ENCODE measurements around the gene NR2E3.

The NR2E3 gene

DNA sequence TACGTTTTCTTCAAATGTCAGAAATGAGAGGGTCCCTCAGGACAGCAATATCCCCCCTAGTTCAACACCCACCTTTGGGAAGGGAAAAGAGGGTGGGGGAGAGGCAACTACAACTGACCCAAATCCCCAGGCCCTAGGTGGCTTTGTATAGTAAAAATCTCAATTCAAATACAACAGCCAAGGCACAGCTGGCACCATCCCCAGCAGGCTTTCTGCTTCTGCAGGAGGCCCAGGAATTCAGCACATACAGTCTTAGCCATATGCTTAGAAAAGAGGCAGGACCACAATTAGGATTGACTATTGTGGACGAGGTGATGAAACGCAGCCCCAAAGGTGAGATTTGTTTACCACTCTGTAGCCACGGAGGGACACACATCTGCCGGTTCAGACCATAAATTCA, 15.8 kb downstream of the NR2E3 start:
- TF ChIP-seq, protein P1, sequence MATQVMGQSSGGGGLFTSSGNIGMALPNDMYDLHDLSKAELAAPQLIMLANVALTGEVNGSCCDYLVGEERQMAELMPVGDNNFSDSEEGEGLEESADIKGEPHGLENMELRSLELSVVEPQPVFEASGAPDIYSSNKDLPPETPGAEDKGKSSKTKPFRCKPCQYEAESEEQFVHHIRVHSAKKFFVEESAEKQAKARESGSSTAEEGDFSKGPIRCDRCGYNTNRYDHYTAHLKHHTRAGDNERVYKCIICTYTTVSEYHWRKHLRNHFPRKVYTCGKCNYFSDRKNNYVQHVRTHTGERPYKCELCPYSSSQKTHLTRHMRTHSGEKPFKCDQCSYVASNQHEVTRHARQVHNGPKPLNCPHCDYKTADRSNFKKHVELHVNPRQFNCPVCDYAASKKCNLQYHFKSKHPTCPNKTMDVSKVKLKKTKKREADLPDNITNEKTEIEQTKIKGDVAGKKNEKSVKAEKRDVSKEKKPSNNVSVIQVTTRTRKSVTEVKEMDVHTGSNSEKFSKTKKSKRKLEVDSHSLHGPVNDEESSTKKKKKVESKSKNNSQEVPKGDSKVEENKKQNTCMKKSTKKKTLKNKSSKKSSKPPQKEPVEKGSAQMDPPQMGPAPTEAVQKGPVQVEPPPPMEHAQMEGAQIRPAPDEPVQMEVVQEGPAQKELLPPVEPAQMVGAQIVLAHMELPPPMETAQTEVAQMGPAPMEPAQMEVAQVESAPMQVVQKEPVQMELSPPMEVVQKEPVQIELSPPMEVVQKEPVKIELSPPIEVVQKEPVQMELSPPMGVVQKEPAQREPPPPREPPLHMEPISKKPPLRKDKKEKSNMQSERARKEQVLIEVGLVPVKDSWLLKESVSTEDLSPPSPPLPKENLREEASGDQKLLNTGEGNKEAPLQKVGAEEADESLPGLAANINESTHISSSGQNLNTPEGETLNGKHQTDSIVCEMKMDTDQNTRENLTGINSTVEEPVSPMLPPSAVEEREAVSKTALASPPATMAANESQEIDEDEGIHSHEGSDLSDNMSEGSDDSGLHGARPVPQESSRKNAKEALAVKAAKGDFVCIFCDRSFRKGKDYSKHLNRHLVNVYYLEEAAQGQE (IDR thresholded peaks at IDR 0.05; ENCODE audit: low read depth), result no peak
- TF ChIP-seq, protein P2, sequence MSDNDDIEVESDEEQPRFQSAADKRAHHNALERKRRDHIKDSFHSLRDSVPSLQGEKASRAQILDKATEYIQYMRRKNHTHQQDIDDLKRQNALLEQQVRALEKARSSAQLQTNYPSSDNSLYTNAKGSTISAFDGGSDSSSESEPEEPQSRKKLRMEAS (IDR thresholded peaks at IDR 0.05), result no peak
- TF ChIP-seq TEAD4 (IDR thresholded peaks at IDR 0.05) (no peak), CEBPB (IDR thresholded peaks at IDR 0.05) (no peak), YY1 (IDR thresholded peaks at IDR 0.05; ENCODE audit: low read depth) (no peak), EGR1 (IDR thresholded peaks at IDR 0.05) (no peak), CREB1 (IDR thresholded peaks at IDR 0.05; ENCODE audit: low read depth) (no peak), TAF1 (IDR thresholded peaks at IDR 0.05; ENCODE audit: low read depth) (no peak), NFIC (IDR thresholded peaks at IDR 0.05) (no peak), RAD21 (IDR thresholded peaks at IDR 0.05; ENCODE audit: low read depth) (no peak), EP300 (IDR thresholded peaks at IDR 0.05; ENCODE audit: borderline replicate concordance) (no peak), FOXM1 (IDR thresholded peaks at IDR 0.05; ENCODE audit: borderline replicate concordance, low read depth) (no peak), TCF12 (IDR thresholded peaks at IDR 0.05; ENCODE audit: low read depth) (no peak), ZBTB7A (IDR thresholded peaks at IDR 0.05; ENCODE audit: low read depth) (no peak)
- TF ChIP-seq, protein P3, sequence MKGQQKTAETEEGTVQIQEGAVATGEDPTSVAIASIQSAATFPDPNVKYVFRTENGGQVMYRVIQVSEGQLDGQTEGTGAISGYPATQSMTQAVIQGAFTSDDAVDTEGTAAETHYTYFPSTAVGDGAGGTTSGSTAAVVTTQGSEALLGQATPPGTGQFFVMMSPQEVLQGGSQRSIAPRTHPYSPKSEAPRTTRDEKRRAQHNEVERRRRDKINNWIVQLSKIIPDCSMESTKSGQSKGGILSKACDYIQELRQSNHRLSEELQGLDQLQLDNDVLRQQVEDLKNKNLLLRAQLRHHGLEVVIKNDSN (IDR thresholded peaks at IDR 0.05), result no peak

DNA sequence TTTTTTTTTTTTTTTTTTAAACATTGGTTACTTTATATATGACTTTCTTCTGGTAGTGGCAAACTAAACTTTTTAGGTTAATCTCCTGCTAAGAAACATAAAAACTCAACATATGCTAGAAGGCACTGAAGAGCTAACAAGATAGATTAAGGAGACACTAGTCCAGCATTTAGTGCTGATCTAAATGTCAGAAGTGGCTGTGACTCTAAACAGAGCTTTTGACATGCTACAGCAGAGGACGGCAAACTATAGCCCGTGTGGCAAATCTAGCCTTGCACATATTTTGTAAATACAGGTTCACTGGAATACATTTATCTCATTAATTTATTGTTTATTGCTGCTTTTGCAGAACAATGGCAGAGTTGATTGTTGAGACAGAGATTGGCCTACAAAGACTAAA, 20.6 kb downstream of the NR2E3 start:
- TF ChIP-seq CEBPB (IDR thresholded peaks at IDR 0.05) (no peak), FOXM1 (IDR thresholded peaks at IDR 0.05; ENCODE audit: borderline replicate concordance, low read depth) (no peak), TEAD4 (IDR thresholded peaks at IDR 0.05) (no peak), ZBTB7A (IDR thresholded peaks at IDR 0.05; ENCODE audit: low read depth) (no peak), EGR1 (IDR thresholded peaks at IDR 0.05) (no peak), NFIC (IDR thresholded peaks at IDR 0.05) (no peak)
- TF ChIP-seq, protein P1 (IDR thresholded peaks at IDR 0.05; ENCODE audit: low read depth), result no peak
- TF ChIP-seq, protein P2 (IDR thresholded peaks at IDR 0.05), result no peak

DNA sequence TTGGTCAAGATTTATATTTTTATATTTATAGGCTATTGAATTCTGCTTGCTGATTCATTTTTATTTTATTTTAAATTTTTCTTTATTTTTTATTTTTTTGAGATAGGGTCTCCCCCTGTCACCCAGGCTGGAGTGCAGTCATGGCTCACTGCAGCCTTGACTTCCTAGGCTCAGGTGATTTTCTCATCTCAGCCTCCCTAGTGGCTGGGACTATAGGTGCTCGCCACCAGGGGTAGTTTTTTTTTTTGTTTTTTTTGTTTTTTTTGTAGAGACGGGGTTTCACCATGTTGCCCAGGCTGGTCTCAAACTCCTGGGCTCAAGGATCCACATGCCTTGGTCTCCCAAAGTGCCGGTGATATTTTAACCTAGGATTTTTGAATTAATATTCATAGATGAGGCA, 31.2 kb downstream of the NR2E3 start:
- TF ChIP-seq TAF1 (IDR thresholded peaks at IDR 0.05; ENCODE audit: low read depth), result no peak
- TF ChIP-seq YY1 (IDR thresholded peaks at IDR 0.05; ENCODE audit: low read depth), result no peak
- TF ChIP-seq, protein P2 (IDR thresholded peaks at IDR 0.05), result no peak
- TF ChIP-seq CREB1 (IDR thresholded peaks at IDR 0.05; ENCODE audit: low read depth), result no peak
- TF ChIP-seq, protein P3 (IDR thresholded peaks at IDR 0.05), result no peak
- no peak for TF ChIP-seq NFIC (IDR thresholded peaks at IDR 0.05)
- TF ChIP-seq EP300 (IDR thresholded peaks at IDR 0.05; ENCODE audit: borderline replicate concordance), result no peak
- no peak for TF ChIP-seq TEAD4 (IDR thresholded peaks at IDR 0.05)
- TF ChIP-seq, protein P1 (IDR thresholded peaks at IDR 0.05; ENCODE audit: low read depth), result no peak
- TF ChIP-seq TCF12 (IDR thresholded peaks at IDR 0.05; ENCODE audit: low read depth), result no peak

DNA sequence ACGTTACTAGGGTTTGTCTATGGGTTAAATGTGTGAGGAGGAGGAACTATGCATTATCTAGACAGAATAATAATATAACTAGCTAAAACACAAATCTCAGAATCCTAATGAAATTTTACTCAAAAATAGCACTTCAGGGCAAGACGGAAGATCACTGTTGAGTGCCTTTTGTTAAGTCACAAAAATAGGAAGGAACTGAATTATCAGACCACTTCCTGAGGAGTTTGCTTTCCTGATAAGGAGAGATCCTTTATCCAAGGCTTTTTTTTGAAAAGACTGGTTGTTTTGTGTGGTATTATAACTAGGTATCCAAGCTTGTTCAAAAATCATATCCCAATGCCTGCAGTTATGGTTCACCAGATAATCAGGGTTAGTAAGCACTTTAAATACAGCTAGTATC, 34.6 kb downstream of the NR2E3 start:
- TF ChIP-seq TAF1 (IDR thresholded peaks at IDR 0.05; ENCODE audit: low read depth) (no peak), EGR1 (IDR thresholded peaks at IDR 0.05) (no peak), YY1 (IDR thresholded peaks at IDR 0.05; ENCODE audit: low read depth) (no peak), TCF12 (IDR thresholded peaks at IDR 0.05; ENCODE audit: low read depth) (no peak), NFIC (IDR thresholded peaks at IDR 0.05) (no peak), ZBTB7A (IDR thresholded peaks at IDR 0.05; ENCODE audit: low read depth) (no peak), EP300 (IDR thresholded peaks at IDR 0.05; ENCODE audit: borderline replicate concordance) (no peak)
- TF ChIP-seq, protein P3 (IDR thresholded peaks at IDR 0.05), result no peak
- TF ChIP-seq, protein P1 (IDR thresholded peaks at IDR 0.05; ENCODE audit: low read depth), result no peak
